H1 (cell line): Measurements from ENCODE around the gene RNF6. TPM values are rescaled to one million over a fixed set of nuclear protein-coding genes. Genes with fewer than 3 reads are reported as not detected.

Experiments
- CTCF ChIA-PET: fragments of 300-600 bp; sonication (Branson Sonifier 250); formaldehyde crosslinking; loops from one replicate; lab custom pipeline; 2021; ENCODE audit not compliant: partially characterized antibody; lab: Charles Lee
- POLR2A ChIA-PET: fragments of 300-600 bp; sonication (Branson Sonifier 250); formaldehyde crosslinking; loops from one replicate; lab custom pipeline; 2021; ENCODE audit warnings: inconsistent platforms; ENCODE audit not compliant: partially characterized antibody; lab: Charles Lee
- DNase-seq, 2 experiments: peaks; one replicate each; pipeline versions ENCODE4 v3.0.0 to v3.0.0-alpha.2; 2010 to 2022; ENCODE audit warnings: low spot score in 2 of 2, low read depth in 1 of 2, mixed read lengths in 1 of 2
- FAIRE-seq: peaks from 2 replicates; lab custom pipeline; 2011; peaks lifted over from hg19 to GRCh38; lab: Jason Lieb, UNC
- H2AFZ ChIP-seq: 2 replicates; pipeline ENCODE4 v1.8.1; 2012; ENCODE audit warnings: low read length, inconsistent platforms
- H2AK5ac ChIP-seq: 2 replicates; pipeline ENCODE4 v1.6.1; 2013; ENCODE audit warnings: low read depth, low read length
- H2BK120ac ChIP-seq: replicated peaks from 2 replicates; pipeline ENCODE3; 2013; ENCODE audit warnings: low read depth, low read length, inconsistent platforms
- H2BK12ac ChIP-seq: 2 replicates; pipeline ENCODE4 v1.6.1; 2013; ENCODE audit warnings: low read depth, low read length
- H2BK15ac ChIP-seq: 2 replicates; pipeline ENCODE4 v1.6.1; 2013; ENCODE audit warnings: low read length
- H2BK20ac ChIP-seq: 2 replicates; pipeline ENCODE4 v1.6.1; 2013; ENCODE audit warnings: low read length
- H2BK5ac ChIP-seq: 2 replicates; pipeline ENCODE4 v1.6.1; 2013; ENCODE audit warnings: low read depth, low read length
- H3K14ac ChIP-seq: 2 replicates; pipeline ENCODE4 v1.6.1; 2013; ENCODE audit warnings: inconsistent platforms; ENCODE audit not compliant: insufficient read length
- H3K18ac ChIP-seq: 2 replicates; pipeline ENCODE4 v1.6.1; 2013; ENCODE audit warnings: low read length; ENCODE audit errors: extremely low read depth
- H3K23ac ChIP-seq: 2 replicates; pipeline ENCODE4 v1.6.1; 2013; ENCODE audit warnings: inconsistent platforms; ENCODE audit not compliant: insufficient read length
- H3K23me2 ChIP-seq: 2 replicates; pipeline ENCODE4 v1.6.1; 2013; ENCODE audit warnings: low read depth, low read length
- H3K27ac ChIP-seq: 2 replicates; pipeline ENCODE4 v1.6.1; 2011; ENCODE audit warnings: low read depth, low read length, inconsistent platforms
- H3K27me3 ChIP-seq, 4 experiments: replicated peaks in 1 of 4; 1 replicate in 1 of 4; 2 replicates in 3 of 4; pipeline versions ENCODE4 v1.6.1 to v1.8.1; 2011 to 2013; ENCODE audit warnings: low read length in 3 of 4, mild to moderate bottlenecking in 3 of 4, inconsistent platforms in 2 of 4, mixed read lengths in 2 of 4, moderate library complexity in 1 of 4; ENCODE audit not compliant: control insufficient read depth in 3 of 4, insufficient read depth in 3 of 4; ENCODE audit errors: extremely low read depth in 1 of 4
- H3K36me3 ChIP-seq, 4 experiments: 2 replicates each; pipeline versions ENCODE4 v1.6.1 to v1.8.1; 2011 to 2013; ENCODE audit warnings: mild to moderate bottlenecking in 4 of 4, low read length in 3 of 4, moderate library complexity in 2 of 4, control low read depth in 1 of 4, inconsistent platforms in 1 of 4; ENCODE audit not compliant: insufficient read depth in 4 of 4, control insufficient read depth in 2 of 4
- H3K4ac ChIP-seq: replicated peaks from 2 replicates; pipeline ENCODE3; 2013; ENCODE audit warnings: low read length, low read depth, mixed read lengths, inconsistent platforms; ENCODE audit not compliant: insufficient read length
- H3K4me1 ChIP-seq, 4 experiments: replicated peaks in 1 of 4; 1 replicate in 1 of 4; 2 replicates in 3 of 4; pipeline versions ENCODE4 v1.6.1 to v1.8.1; 2011 to 2013; ENCODE audit warnings: low read length in 3 of 4, inconsistent platforms in 2 of 4, mixed read lengths in 1 of 4; ENCODE audit not compliant: insufficient read depth in 4 of 4, control insufficient read depth in 3 of 4
- H3K4me2 ChIP-seq, 2 experiments: 2 replicates each; pipeline versions ENCODE4 v1.6.1 to v1.8.1; 2011 to 2013; ENCODE audit warnings: low read depth in 2 of 2, low read length in 2 of 2, control low read depth in 1 of 2, inconsistent platforms in 1 of 2, mild to moderate bottlenecking in 1 of 2; ENCODE audit not compliant: insufficient read depth in 1 of 2
- H3K4me3 ChIP-seq, 4 experiments: fragments of 200-600, 300-600 bp in 1 of 4; sonication (generic), shearing (Covaris generic), sonication (Bioruptor Twin) in 1 of 4; 2 replicates each; pipeline versions ENCODE4 v1.5.1 to v1.8.1; 2011 to 2016; ENCODE audit warnings: low read length in 4 of 4, low read depth in 3 of 4, control low read depth in 2 of 4, inconsistent platforms in 2 of 4, mild to moderate bottlenecking in 2 of 4, mixed read lengths in 1 of 4, moderate library complexity in 1 of 4; ENCODE audit not compliant: insufficient read depth in 2 of 4; ENCODE audit errors: extremely low read depth in 1 of 4
- H3K56ac ChIP-seq: replicated peaks from 2 replicates; pipeline ENCODE3; 2013; ENCODE audit warnings: low read depth, mild to moderate bottlenecking, mixed read lengths, low read length, inconsistent platforms; ENCODE audit not compliant: insufficient read length
- H3K79me1 ChIP-seq: 2 replicates; pipeline ENCODE4 v1.6.1; 2013; ENCODE audit warnings: low read depth, low read length, control low read depth
- H3K79me2 ChIP-seq, 2 experiments: 2 replicates each; pipeline versions ENCODE4 v1.6.1 to v1.8.1; 2012 to 2013; ENCODE audit warnings: low read length in 2 of 2, mild to moderate bottlenecking in 2 of 2, inconsistent platforms in 1 of 2; ENCODE audit not compliant: insufficient read depth in 2 of 2, control insufficient read depth in 1 of 2
- H3K9ac ChIP-seq, 4 experiments: replicated peaks in 1 of 4; 1 replicate in 1 of 4; 2 replicates in 3 of 4; pipeline versions ENCODE4 v1.6.1 to v1.8.1; 2011 to 2013; ENCODE audit warnings: low read depth in 3 of 4, low read length in 3 of 4, control low read depth in 2 of 4, mild to moderate bottlenecking in 2 of 4, moderate library complexity in 2 of 4, inconsistent platforms in 1 of 4; ENCODE audit errors: extremely low read depth in 1 of 4
- H3K9me3 ChIP-seq, 2 experiments: 2 replicates each; pipeline versions ENCODE4 v1.6.1 to v1.8.1; 2012 to 2013; ENCODE audit warnings: mild to moderate bottlenecking in 2 of 2, moderate library complexity in 2 of 2, control low read depth in 1 of 2, inconsistent platforms in 1 of 2, low read depth in 1 of 2, low read length in 1 of 2, mixed read lengths in 1 of 2; ENCODE audit not compliant: insufficient read depth in 2 of 2
- H4K20me1 ChIP-seq, 2 experiments: replicated peaks in 1 of 2; 2 replicates each; pipeline versions ENCODE3 to v1.8.1; 2011 to 2013; ENCODE audit warnings: inconsistent platforms in 2 of 2, low read length in 2 of 2, mild to moderate bottlenecking in 1 of 2; ENCODE audit not compliant: insufficient read depth in 2 of 2, control insufficient read depth in 1 of 2
- H4K5ac ChIP-seq: 2 replicates; pipeline ENCODE4 v1.6.1; 2013; ENCODE audit warnings: low read length, low read depth, mixed read lengths, inconsistent platforms; ENCODE audit not compliant: insufficient read length
- H4K8ac ChIP-seq: 2 replicates; pipeline ENCODE4 v1.8.0; 2013; ENCODE audit warnings: mild to moderate bottlenecking, moderate library complexity, low read length, inconsistent platforms; ENCODE audit not compliant: insufficient read depth; ENCODE audit errors: extremely low read depth
- H4K91ac ChIP-seq: replicated peaks from 2 replicates; pipeline ENCODE3; 2013; ENCODE audit warnings: low read length, mixed read lengths, inconsistent platforms; ENCODE audit not compliant: insufficient read length
- BRCA1 ChIP-seq: IDR thresholded peaks from 2 replicates; pipeline ENCODE4 v1.6.1; 2012; ENCODE audit warnings: low read depth, low read length, improper control_type of control experiment
- HDAC6 ChIP-seq: IDR thresholded peaks from one replicate; pipeline ENCODE4 v1.7.1; 2012; ENCODE audit warnings: low read depth, mild to moderate bottlenecking, inconsistent platforms, low read length, moderate library complexity
- KDM4A ChIP-seq: IDR thresholded peaks from one replicate; pipeline ENCODE4 v1.7.1; 2012; ENCODE audit warnings: low read depth, mild to moderate bottlenecking, moderate library complexity, low read length, inconsistent platforms; ENCODE audit not compliant: severe bottlenecking
- KDM5A ChIP-seq: fragments of 200-600 bp; IDR thresholded peaks from 2 replicates; pipeline ENCODE4 v1.7.1; 2012; ENCODE audit warnings: mild to moderate bottlenecking, low read length, inconsistent platforms, mixed read lengths
- SRF ChIP-seq: IDR thresholded peaks from 2 replicates; pipeline ENCODE4 v1.6.1; 2011; ENCODE audit warnings: mild to moderate bottlenecking, low read depth, low read length, moderate library complexity
- TBP ChIP-seq: IDR thresholded peaks from 2 replicates; pipeline ENCODE4 v1.6.1; 2011; ENCODE audit warnings: low read depth, low read length, improper control_type of control experiment
- TCF12 ChIP-seq: IDR thresholded peaks from 2 replicates; pipeline ENCODE4 v1.6.1; 2011; ENCODE audit warnings: low read depth, mild to moderate bottlenecking, low read length
- ZNF274 ChIP-seq: IDR thresholded peaks from 2 replicates; pipeline ENCODE4 v1.7.0; 2012; ENCODE audit warnings: low read length, borderline replicate concordance; ENCODE audit errors: extremely low read depth
- WGBS, 2 experiments: shearing (Covaris generic) in 1 of 2; methylation state at CpG; one replicate each; pipeline versions ENCODE4 v1.1.6 to v1.1.7; 2013 to 2015; ENCODE audit warnings: low lambda C conversion rate in 2 of 2, mixed read lengths in 2 of 2, inconsistent platforms in 1 of 2, low coverage in 1 of 2, missing lambda C conversion rate in 1 of 2; ENCODE audit not compliant: insufficient replicate concordance in 2 of 2, insufficient coverage in 1 of 2, insufficient read length in 1 of 2; ENCODE audit errors: extremely low coverage in 1 of 2, missing lambda C conversion rate in 1 of 2; 5-methylcytosine and 5-hydroxymethylcytosine counted together
- long read RNA-seq, 2 experiments: library from RNA in 1 of 2; library from capped mRNA in 1 of 2; stranded (forward); transcript quantifications; one replicate each; pipeline ENCODE4 v2.0.0, GENCODE V29; 2021; ENCODE audit warnings: inconsistent platforms in 1 of 2
- polyA minus RNA-seq, 3 experiments: library from RNA; depleted of rRNA, polyadenylated mRNA; stranded (reverse); fragments of >200 nt; gene quantifications; 1 replicate in 2 of 3; 2 replicates in 1 of 3; pipeline ENCODE4 v1.2.3, GENCODE V29; 2011
- polyA plus RNA-seq, 7 experiments: library from polyadenylated mRNA; depleted of rRNA in 3 of 7; stranded (reverse) in 5 of 7; unstranded in 2 of 7; fragments of >200 nt in 5 of 7; fragments of 200-250 nt in 2 of 7; gene quantifications; 1 replicate in 5 of 7; 2 replicates in 1 of 7; 4 replicates in 1 of 7; pipeline versions ENCODE4 v1.2.1 to v1.2.3, GENCODE V29; 2011 to 2013; ENCODE audit warnings: missing spikeins in 2 of 7, mixed read lengths in 2 of 7
- total RNA-seq: library from RNA; stranded (reverse); fragmentation: NEBNext Ultra II Directional; extraction: Animal tissue kit (Norgen Biotek cat#: 25700); gene quantifications from 2 replicates; pipeline ENCODE4 v1.2.1, GENCODE V29; 2021

The RNF6 gene
- total RNA-seq (13.8 and 15.0 TPM in 2 replicates), polyA plus RNA-seq (2011; rRNA removed) (3.1 and 4.0 TPM in 2 replicates), polyA minus RNA-seq (2011; rRNA and poly(A)+ RNA removed) (12.4 and 20.0 TPM in 2 replicates)
- 5.1 TPM for polyA plus RNA-seq (2011; cell fraction: cytosol; rRNA removed)
- polyA plus RNA-seq (2011; cell fraction: nucleus; rRNA removed): 4.7 TPM
- 6.7 to 8.2 TPM (median 7.4 TPM) in 4 replicates for polyA plus RNA-seq (2012, experiment 1 of 2)
- polyA plus RNA-seq (2012, experiment 2 of 2): 0.37 TPM
- polyA plus RNA-seq (2013, experiment 1 of 2): 8.9 TPM
- polyA plus RNA-seq (2013, experiment 2 of 2): 9.2 TPM
- polyA minus RNA-seq (2011; cell fraction: cytosol; rRNA and poly(A)+ RNA removed): 8.1 TPM
- polyA minus RNA-seq (2011; cell fraction: nucleus; rRNA and poly(A)+ RNA removed): 36.3 TPM
- long read RNA-seq, experiment 1, partial matches to known transcripts: 1 of 6 reads
- long read RNA-seq, experiment 1, other reads (novel, unspliced or antisense): 2 of 6 reads
- long read RNA-seq, experiment 2, transcript RNF6-203 (5 exons, 3,706 nt): major isoform, 6 of 19 reads
- long read RNA-seq, experiment 2, partial matches to known transcripts: 1 of 19 reads
- long read RNA-seq, experiment 2, other reads (novel, unspliced or antisense): 8 of 19 reads

DNA sequence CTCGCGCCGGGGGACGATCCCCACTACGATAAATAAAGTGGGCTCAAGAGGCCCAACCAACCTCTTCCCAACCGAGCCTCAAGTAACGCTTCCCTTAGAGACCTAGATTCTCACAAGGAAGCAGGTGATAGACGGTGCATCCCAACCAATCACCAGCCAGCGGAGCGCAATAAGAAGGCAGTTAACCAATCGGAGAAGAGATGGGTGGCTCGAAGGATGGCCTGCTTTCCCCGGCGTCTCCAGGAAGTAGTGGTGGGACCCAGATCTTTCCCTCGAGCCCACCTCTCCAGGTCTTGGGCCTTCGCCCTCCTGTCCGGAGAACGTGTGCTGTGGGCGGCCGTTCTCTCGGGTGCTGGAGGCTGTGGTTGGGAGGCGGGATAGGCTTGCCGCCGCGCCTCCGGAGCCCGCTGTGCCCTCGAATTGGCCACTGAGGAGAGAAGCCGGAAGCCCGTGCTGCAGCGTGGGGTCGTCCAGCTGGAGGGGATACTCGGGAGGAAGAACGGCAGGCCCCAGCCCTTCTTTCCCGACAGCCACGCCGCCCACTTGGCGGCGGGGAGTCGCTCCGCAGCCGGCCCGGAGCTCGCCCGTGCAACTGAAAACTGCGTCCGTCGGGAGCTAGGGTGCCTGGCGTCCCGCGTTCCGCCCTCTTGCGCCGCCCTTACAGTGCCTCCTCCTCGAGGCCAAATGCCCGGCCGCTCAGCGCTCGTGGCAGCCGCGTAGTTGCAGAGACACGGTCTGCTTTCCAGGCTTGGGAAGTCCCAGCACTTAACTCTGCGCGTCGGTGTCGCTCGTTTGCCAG is at the start of gene RNF6:
TSS of gene RNF6 (minus strand) at position 594 of the 799 bp plus-strand sequence. CDS start 2,665 bp downstream, outside the sequence.
- WGBS, 2 experiments: 1% methylated on average over 61 of the region's 67 CpGs; no CpG with 5 or more reads in 1 of the 2 experiments
- Histone ChIP-seq H4K8ac (peak within 1 kb of the TSS; percentile 96), H4K20me1 (no peaks in the 10 kb centered on the region), H3K79me1 (no peaks in the 10 kb centered on the region), H2AK5ac (no peak within 1 kb of the TSS), H3K23ac (no peak within 1 kb of the TSS), H4K91ac (peak within 1 kb of the TSS; percentile 91), H3K79me2 (peaks cover 0 to 7% of the 10 kb centered on the region in 2 experiments; a peak in 2 of 4 replicates), H3K27me3 (no peaks in the 10 kb centered on the region), H3K4me1 (peaks cover 0 to 2% (median 0%) of the 10 kb centered on the region in 4 experiments; a peak in 2 of 7 replicates), H2BK15ac (no peak within 1 kb of the TSS; the same call in 1 of the 2 replicates), H3K14ac (no peak within 1 kb of the TSS), H2AFZ (peak within 1 kb of the TSS; percentile 98), H3K9me3 (no peaks in the 10 kb centered on the region), H3K4me3 (peak within 1 kb of the TSS; percentile 87 to 95 (median 92)), H3K56ac (peak within 1 kb of the TSS; percentile 91), H2BK5ac (peak within 1 kb of the TSS; percentile 89), H2BK120ac (peak within 1 kb of the TSS; percentile 18), H4K5ac (peak within 1 kb of the TSS; percentile 87), H3K4me2 (peak within 1 kb of the TSS; percentile 82 to 92), H3K18ac (peak within 1 kb of the TSS; percentile 85), H3K36me3 (peaks cover 0 to 25% (median 16%) of the 10 kb centered on the region in 4 experiments; a peak in 6 of 8 replicates), H2BK12ac (no peak within 1 kb of the TSS), H3K9ac (peak within 1 kb of the TSS; percentile 87 to 91 (median 88)), H3K23me2 (peaks cover 6% of the 10 kb centered on the region; the same call in 1 of the 2 replicates), H3K27ac (peak within 1 kb of the TSS; percentile 91), H2BK20ac (no peak within 1 kb of the TSS), H3K4ac (peak within 1 kb of the TSS; percentile 94)
- ChIA-PET POLR2A (interaction anchor here (0.8 to 2.9 kb wide), 8 partner anchors 10 to 158 kb away, joined by 3 to 7 read pairs (median 3); no protein-coding TSS in a partner anchor), CTCF (interaction anchor here (1.4 to 1.6 kb wide), 3 partner anchors 11 to 155 kb away, joined by 4 read pairs; no protein-coding TSS in a partner anchor)
- FAIRE-seq (peak; percentile 94), DNase-seq (peak; percentile 87 to 90)
- TF ChIP-seq TBP: peak; percentile 83
- TF ChIP-seq TCF12: 0 out of 2 replicates have a peak, but pooled peaks have one; percentile 17
- no peak for TF ChIP-seq BRCA1
- peak; percentile 14; the same call in 1 of the 2 replicates for TF ChIP-seq SRF
- TF ChIP-seq HDAC6: no peak
- peak; percentile 81 for TF ChIP-seq KDM5A
- no peak for TF ChIP-seq ZNF274
- peak; percentile 64 for TF ChIP-seq KDM4A
